HFFc6 (cell line): ENCODE results near the gene SP6. TPM values are rescaled to one million over a fixed set of nuclear protein-coding genes. Genes with fewer than 3 reads are reported as not detected.

Source experiments
- DNase-seq: peaks from one replicate; pipeline ENCODE4 v3.0.0-alpha.2; 2018
- H3K27ac Mint-ChIP-seq: 2 replicates; pipeline ENCODE4 v1.8.0; 2020; ENCODE audit warnings: mild to moderate bottlenecking, mixed read lengths
- H3K27me3 Mint-ChIP-seq: 2 replicates; pipeline ENCODE4 v1.8.0; 2021; ENCODE audit warnings: mild to moderate bottlenecking, moderate library complexity, mixed read lengths; ENCODE audit not compliant: insufficient read depth
- H3K36me3 Mint-ChIP-seq: 2 replicates; pipeline ENCODE4 v1.8.0; 2021; ENCODE audit warnings: low read depth, mixed read lengths
- H3K4me1 Mint-ChIP-seq: 2 replicates; pipeline ENCODE4 v1.8.0; 2020; ENCODE audit warnings: low read depth, mixed read lengths
- H3K4me3 Mint-ChIP-seq: 2 replicates; pipeline ENCODE4 v1.8.0; 2020; ENCODE audit warnings: mild to moderate bottlenecking, moderate library complexity, mixed read lengths
- H3K9me3 Mint-ChIP-seq: 2 replicates; pipeline ENCODE4 v1.8.0; 2020; ENCODE audit warnings: mild to moderate bottlenecking, mixed read lengths
- total RNA-seq, 6 experiments: library from RNA; stranded (reverse); fragmentation: NEBNext Ultra II Directional; extraction: Animal tissue kit (Norgen Biotek cat#: 25700); gene quantifications; 2 replicates in 1 of 6; 3 replicates in 5 of 6; pipeline ENCODE4 v1.2.3, GENCODE V29; 2021
- TF ChIP-seq, protein P1 (sequence below): fragments of 200-600 bp; sonication (generic); IDR thresholded peaks from 2 replicates; pipeline ENCODE4 v1.5.0; 2021; ENCODE audit warnings: antibody characterized with exemption, mild to moderate bottlenecking

Gene SP6
- total RNA-seq, 6 experiments from 2014 or later, result 0.45 to 1.2 (median 1.1) TPM

- Mint-ChIP-seq H3K27me3 (no peaks in the 10 kb centered on the region; the same call in none of the 2 replicates), H3K36me3 (no peaks in the 10 kb centered on the region), H3K4me1 (peaks cover 10% of the 10 kb centered on the region), H3K9me3 (no peaks in the 10 kb centered on the region), H3K4me3 (no peak overlapping the region), H3K27ac (no peak overlapping the region)
- TF ChIP-seq, protein P1, sequence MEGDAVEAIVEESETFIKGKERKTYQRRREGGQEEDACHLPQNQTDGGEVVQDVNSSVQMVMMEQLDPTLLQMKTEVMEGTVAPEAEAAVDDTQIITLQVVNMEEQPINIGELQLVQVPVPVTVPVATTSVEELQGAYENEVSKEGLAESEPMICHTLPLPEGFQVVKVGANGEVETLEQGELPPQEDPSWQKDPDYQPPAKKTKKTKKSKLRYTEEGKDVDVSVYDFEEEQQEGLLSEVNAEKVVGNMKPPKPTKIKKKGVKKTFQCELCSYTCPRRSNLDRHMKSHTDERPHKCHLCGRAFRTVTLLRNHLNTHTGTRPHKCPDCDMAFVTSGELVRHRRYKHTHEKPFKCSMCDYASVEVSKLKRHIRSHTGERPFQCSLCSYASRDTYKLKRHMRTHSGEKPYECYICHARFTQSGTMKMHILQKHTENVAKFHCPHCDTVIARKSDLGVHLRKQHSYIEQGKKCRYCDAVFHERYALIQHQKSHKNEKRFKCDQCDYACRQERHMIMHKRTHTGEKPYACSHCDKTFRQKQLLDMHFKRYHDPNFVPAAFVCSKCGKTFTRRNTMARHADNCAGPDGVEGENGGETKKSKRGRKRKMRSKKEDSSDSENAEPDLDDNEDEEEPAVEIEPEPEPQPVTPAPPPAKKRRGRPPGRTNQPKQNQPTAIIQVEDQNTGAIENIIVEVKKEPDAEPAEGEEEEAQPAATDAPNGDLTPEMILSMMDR, result peak; percentile 99
- DNase-seq, result peak; percentile 69
Observed at GRCh38 chr17:47889734-47890529, 39.0 kb upstream of the SP6 start.

- Mint-ChIP-seq H3K9me3 (no peaks in the 10 kb centered on the region), H3K27me3 (no peaks in the 10 kb centered on the region), H3K27ac (no peak overlapping the region), H3K36me3 (no peaks in the 10 kb centered on the region), H3K4me3 (no peak overlapping the region), H3K4me1 (peaks cover 4% of the 10 kb centered on the region; the same call in 1 of the 2 replicates)
- TF ChIP-seq, protein P1, result no peak
- DNase-seq, result no peak
Observed at GRCh38 chr17:47888293-47888692, 37.3 kb upstream of the SP6 start.

DNA sequence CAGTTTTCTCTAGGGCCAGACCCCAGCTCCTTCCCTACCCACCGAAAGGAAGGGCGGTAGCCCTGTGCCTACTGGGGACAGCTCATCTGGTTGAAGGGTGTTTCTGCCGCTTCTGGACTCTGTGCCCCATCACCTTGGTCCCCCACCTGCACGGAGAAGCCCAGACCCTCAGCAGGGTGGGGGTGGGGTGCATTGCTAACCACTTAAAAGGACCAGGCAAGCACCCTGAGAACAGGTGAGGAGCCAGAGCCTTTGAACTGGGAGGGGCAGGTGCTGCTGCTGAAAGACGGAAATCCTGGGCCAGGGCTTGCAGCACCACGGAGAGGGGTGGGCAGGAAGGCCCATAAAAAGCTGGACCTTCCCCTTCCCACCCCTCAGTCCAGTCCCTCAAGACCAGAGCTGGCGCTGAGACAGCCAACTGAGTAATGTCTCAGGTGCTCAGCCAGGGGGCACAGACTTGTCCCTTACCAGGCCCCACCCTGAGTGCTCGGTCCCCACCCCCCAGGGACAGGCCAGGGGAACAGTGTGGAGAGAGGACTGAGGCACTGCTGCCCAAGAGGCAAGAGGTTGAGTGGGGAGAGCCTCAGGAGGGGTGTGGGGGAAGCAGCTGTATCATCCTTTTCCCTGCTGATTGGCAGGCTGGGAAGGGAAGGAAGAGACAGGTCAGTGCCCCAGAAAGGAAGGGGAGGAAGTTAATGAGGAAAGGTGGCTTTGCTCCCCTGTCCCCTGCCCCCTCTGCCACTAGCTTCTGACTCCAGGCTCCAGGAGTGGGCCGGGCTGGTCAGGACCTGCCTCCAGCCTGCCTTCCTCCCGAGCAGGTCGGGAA lies 34.2 kb upstream of the SP6 start:
- H3K27ac Mint-ChIP-seq, result no peak overlapping the region
- H3K9me3 Mint-ChIP-seq, result no peaks in the 10 kb centered on the region
- TF ChIP-seq, protein P1, result no peak

GRCh38 chr17:47884427-47884740 lies 33.4 kb upstream of the SP6 start:
- H3K27me3 Mint-ChIP-seq, result peaks cover 2% of the 10 kb centered on the region; the same call in 1 of the 2 replicates
- DNase-seq, result no peak
- no peak overlapping the region for H3K4me3 Mint-ChIP-seq
- no peaks in the 10 kb centered on the region for H3K36me3 Mint-ChIP-seq
- no peak overlapping the region for H3K27ac Mint-ChIP-seq
- TF ChIP-seq, protein P1, result no peak
- H3K4me1 Mint-ChIP-seq, result peaks cover 22% of the 10 kb centered on the region
- no peaks in the 10 kb centered on the region for H3K9me3 Mint-ChIP-seq

More for the DNA sequence above, 34.2 kb upstream of the SP6 start:
- no peaks in the 10 kb centered on the region for H3K36me3 Mint-ChIP-seq
- no peak for DNase-seq
- H3K4me3 Mint-ChIP-seq, result no peak overlapping the region
- peaks cover 2% of the 10 kb centered on the region; the same call in 1 of the 2 replicates for H3K27me3 Mint-ChIP-seq
- peaks cover 22% of the 10 kb centered on the region for H3K4me1 Mint-ChIP-seq

DNA sequence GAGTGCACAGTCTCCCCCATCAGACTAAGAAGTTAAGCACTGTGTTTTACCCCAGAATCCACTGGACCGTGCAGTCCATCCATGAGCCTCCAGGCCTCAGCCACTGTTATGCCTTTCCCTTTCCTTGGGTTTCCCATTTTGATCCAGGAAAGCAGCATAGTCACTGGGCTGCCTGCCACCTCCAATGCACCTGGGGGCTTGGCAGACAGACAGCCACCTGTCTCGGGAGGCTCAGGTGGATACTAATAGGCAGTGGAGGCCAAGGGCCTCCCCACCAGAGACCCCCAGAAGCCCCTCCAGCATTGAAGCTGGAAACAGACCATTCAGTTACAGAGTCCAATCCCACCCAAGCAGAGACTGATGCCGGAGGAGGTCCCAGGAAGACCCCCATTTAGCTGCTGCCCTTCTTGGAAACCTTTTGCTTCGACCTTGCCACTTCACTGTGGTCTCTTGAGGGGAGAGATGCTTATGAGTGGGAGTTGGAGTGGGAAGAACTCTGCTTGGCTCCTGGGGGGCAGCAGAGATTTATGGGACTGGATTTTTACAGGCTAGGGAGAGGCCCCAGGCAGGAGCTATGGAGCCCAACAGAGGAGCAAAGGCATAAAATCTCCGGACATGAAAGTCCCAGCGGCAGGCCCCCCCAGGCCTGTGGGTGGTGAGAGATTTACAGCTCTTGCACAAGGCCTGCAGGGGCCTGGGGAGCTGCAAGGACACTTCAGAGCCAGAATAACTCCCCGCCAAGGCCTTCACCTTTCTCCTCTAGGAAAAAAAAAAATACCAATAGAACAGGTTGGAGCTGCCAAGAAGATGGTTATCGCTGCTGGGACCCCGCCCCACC lies 32.8 kb upstream of the SP6 start:
- no peak overlapping the region for H3K4me3 Mint-ChIP-seq
- TF ChIP-seq, protein P1, result no peak
- no peaks in the 10 kb centered on the region for H3K9me3 Mint-ChIP-seq
- peaks cover 28% of the 10 kb centered on the region for H3K4me1 Mint-ChIP-seq
- no peaks in the 10 kb centered on the region for H3K36me3 Mint-ChIP-seq
- H3K27ac Mint-ChIP-seq, result peak overlapping the region; percentile 27; the same call in 1 of the 2 replicates
- H3K27me3 Mint-ChIP-seq, result peaks cover 2% of the 10 kb centered on the region; the same call in 1 of the 2 replicates
- no peak for DNase-seq
